GM12891 (cell line): ENCODE results near the gene AMMECR1L.

ENCODE experiments used
- DNase-seq: peaks from one replicate; pipeline ENCODE4 v3.0.0; 2011; ENCODE audit warnings: low spot score; ENCODE audit not compliant: insufficient read length
- FAIRE-seq: peaks from 2 replicates; lab custom pipeline; 2011; peaks lifted over from hg19 to GRCh38; lab: Jason Lieb, UNC
- PAX5 ChIP-seq: IDR thresholded peaks from 2 replicates; pipeline ENCODE4 v1.6.1; 2011; ENCODE audit warnings: low read length, moderate library complexity, mild to moderate bottlenecking; ENCODE audit not compliant: insufficient read depth, severe bottlenecking
- POLR2A ChIP-seq: IDR thresholded peaks from 2 replicates; pipeline ENCODE4 v1.6.1; 2011; ENCODE audit warnings: low read depth, low read length, control low read depth
- POLR2AphosphoS5 ChIP-seq: IDR thresholded peaks from 2 replicates; pipeline ENCODE4 v1.6.1; 2011; ENCODE audit warnings: low read depth, low read length, control low read depth
- POU2F2 ChIP-seq: IDR thresholded peaks from 2 replicates; pipeline ENCODE4 v1.6.1; 2011; ENCODE audit warnings: low read depth, mild to moderate bottlenecking, control low read depth, low read length, moderate library complexity
- SPI1 ChIP-seq: IDR thresholded peaks from 2 replicates; pipeline ENCODE4 v1.6.1; 2011; ENCODE audit warnings: low read depth, low read length, control low read depth
- TAF1 ChIP-seq: IDR thresholded peaks from 2 replicates; pipeline ENCODE4 v1.6.1; 2011; ENCODE audit warnings: low read depth, low read length, control low read depth

The AMMECR1L gene

GRCh38 chr2:127884436-127884835, 1.3 kb downstream of the AMMECR1L start:
- no peak for DNase-seq
- FAIRE-seq = no peak
- no peak for TF ChIP-seq TAF1
- TF ChIP-seq POLR2AphosphoS5 = no peak
- no peak for TF ChIP-seq PAX5

- FAIRE-seq (no peak), DNase-seq (no peak)
- TF ChIP-seq PAX5 (no peak), TAF1 (no peak), SPI1 (no peak), POU2F2 (no peak), POLR2A (no peak), POLR2AphosphoS5 (no peak)
Observed at GRCh38 chr2:127879899-127880298, 5.9 kb downstream of the AMMECR1L start.

DNA sequence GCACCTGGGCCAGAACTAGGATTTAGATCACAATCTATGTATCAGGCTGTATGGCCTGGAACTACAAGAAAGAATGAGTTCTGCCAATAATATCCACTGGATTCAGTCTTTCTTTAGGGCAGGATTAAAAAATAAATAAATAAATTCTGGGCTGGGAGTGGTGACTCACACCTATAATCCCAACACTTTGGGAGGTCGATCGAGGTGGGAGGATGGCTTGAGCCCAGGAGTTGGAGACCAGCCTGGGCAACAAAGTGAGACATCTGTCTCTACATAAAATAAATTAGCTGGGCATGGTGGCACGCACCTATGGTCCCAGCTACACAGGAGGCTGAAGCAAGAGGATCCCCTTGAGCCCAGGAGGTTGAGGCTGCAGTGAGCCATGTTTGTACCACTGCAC, 8.1 kb downstream of the AMMECR1L start:
- DNase-seq (no peak), FAIRE-seq (no peak)

DNA sequence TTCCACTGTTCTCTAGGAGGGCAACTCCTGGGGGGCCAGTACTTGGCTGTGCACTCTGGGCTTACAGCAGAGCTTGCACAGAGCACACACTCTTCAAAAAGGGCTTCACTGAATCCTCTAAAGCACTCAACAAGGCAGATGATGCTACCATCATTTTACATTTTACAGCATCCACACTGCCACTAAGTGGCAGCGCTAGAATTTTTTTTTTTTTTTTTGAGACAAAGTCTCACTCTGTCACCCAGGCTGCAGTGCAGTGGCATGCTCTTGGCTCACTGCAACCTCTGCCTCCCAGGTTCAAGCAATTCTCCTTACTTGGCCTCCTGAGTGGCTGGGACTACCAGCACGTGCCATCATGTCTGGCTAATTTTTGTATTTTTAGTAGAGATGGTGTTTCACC, 8.6 kb downstream of the AMMECR1L start:
- FAIRE-seq (no peak), DNase-seq (no peak)
- TF ChIP-seq PAX5 = no peak
- TF ChIP-seq SPI1 = no peak

More for the DNA sequence above, 8.1 kb downstream of the AMMECR1L start:
- TF ChIP-seq PAX5 (no peak), TAF1 (no peak), SPI1 (no peak), POLR2A (no peak), POU2F2 (no peak), POLR2AphosphoS5 (no peak)

- no peak for FAIRE-seq
- TF ChIP-seq POU2F2 (no peak), PAX5 (no peak), SPI1 (no peak), POLR2AphosphoS5 (no peak), TAF1 (no peak), POLR2A (no peak)
- no peak for DNase-seq
Observed at GRCh38 chr2:127874378-127875269, 11.1 kb downstream of the AMMECR1L start.

DNA sequence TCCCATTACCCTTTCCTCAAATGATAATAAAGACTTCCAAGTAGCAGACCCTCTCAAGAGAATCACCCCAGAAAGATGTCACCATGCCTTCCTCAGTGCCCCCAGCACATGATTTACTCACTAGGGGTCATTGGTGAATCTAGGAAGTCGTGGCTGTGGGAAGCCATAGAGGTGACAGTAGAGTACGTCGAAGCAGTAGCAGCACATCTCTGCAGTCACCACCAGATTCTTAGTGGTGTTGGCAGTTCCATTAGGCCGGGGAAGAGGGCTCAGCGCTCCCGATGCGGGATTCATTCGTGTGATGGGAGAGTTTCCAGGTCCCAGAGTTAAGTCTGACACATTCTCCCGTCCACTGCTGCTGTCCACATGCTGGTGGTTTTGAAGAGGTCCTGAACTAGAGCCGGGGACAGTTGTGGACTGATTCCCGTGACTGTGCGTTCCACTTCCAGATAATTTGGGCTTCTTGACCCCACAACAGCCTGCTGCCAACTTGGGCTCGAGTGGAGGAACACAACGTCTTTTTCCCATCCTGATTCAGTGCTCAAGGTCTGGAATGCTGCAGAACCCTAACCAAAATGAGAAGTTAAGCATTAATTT, 12.0 kb downstream of the AMMECR1L start:
- DNase-seq (no peak), FAIRE-seq (no peak)
- TF ChIP-seq PAX5 (no peak), POU2F2 (no peak), POLR2AphosphoS5 (no peak), TAF1 (no peak), SPI1 (no peak), POLR2A (no peak)

GRCh38 chr2:127872354-127872753, 13.4 kb downstream of the AMMECR1L start:
- no peak for DNase-seq
- TF ChIP-seq POLR2AphosphoS5 (no peak), PAX5 (no peak), POU2F2 (no peak), SPI1 (no peak), TAF1 (no peak), POLR2A (no peak)
- FAIRE-seq = no peak

- no peak for FAIRE-seq
- no peak for TF ChIP-seq POLR2AphosphoS5
- no peak for TF ChIP-seq POLR2A
- TF ChIP-seq TAF1 = no peak
- TF ChIP-seq SPI1 = no peak
- TF ChIP-seq PAX5 = no peak
- TF ChIP-seq POU2F2 = no peak
- no peak for DNase-seq
Observed at GRCh38 chr2:127865926-127866325, 19.8 kb downstream of the AMMECR1L start.

DNA sequence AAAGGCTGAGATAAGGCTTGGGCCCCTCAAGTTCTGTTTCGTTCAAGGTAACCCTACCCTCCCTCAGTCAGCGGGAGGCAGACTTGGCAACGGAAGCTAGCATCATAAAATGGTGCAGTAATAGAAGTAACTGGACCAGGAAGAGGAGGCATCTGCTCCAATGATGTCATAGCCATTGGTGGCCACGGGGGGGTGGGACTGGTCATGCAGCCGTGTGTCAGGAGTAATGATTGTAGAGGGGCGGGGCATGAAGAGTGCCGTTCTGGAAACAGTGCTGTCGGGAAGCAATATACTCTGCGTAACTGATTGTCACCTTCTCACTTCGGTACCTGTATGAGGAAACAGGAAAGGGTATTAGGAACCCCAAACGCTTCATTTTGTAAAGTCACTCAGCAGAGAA, 20.9 kb downstream of the AMMECR1L start:
- no peak for DNase-seq
- TF ChIP-seq POU2F2 (no peak), PAX5 (no peak)
- FAIRE-seq = no peak
